K562 (cell line): ENCODE data around the gene GINS2. TPM values are rescaled to one million over a fixed set of nuclear protein-coding genes. Genes with fewer than 3 reads are reported as not detected.

Experiments
- FOXJ3 ChIP-seq: sonication (generic); formaldehyde crosslinking; IDR thresholded peaks from 2 replicates; pipeline ENCODE4 v1.4.0; 2020; ENCODE audit warnings: mild to moderate bottlenecking, missing genetic modification reagents
- GABPB2 ChIP-seq: fragments of 250-450 bp; sonication (Bioruptor Pico); conservative IDR thresholded peaks from 2 replicates; pipeline ENCODE4 v1.5.1; 2021; ENCODE audit warnings: mild to moderate bottlenecking
- PTTG1 ChIP-seq: fragments of 450-650 bp; IDR thresholded peaks from 2 replicates; pipeline ENCODE4 v1.6.1; 2016; ENCODE audit warnings: low read depth, mild to moderate bottlenecking, missing genetic modification characterization, missing compliant biosample characterization
- RBM14 ChIP-seq: fragments of 200-400 bp; formaldehyde crosslinking; IDR thresholded peaks from 2 replicates; pipeline ENCODE4 v1.6.1; 2018; ENCODE audit warnings: low read depth, mild to moderate bottlenecking, low read length, moderate library complexity, borderline replicate concordance; ENCODE audit not compliant: insufficient read depth
- SIX5 ChIP-seq, 2 experiments: IDR thresholded peaks; 2 replicates each; pipeline ENCODE4 v1.6.1; 2011; ENCODE audit warnings: low read length in 2 of 2, borderline replicate concordance in 1 of 2, low read depth in 1 of 2, mild to moderate bottlenecking in 1 of 2, moderate library complexity in 1 of 2; ENCODE audit not compliant: insufficient read depth in 1 of 2
- TCF7 ChIP-seq: sonication (generic); IDR thresholded peaks from 2 replicates; pipeline ENCODE4 v1.6.1; 2016; ENCODE audit warnings: antibody characterized with exemption, borderline replicate concordance
- THRB ChIP-seq: fragments of 450-650 bp; formaldehyde crosslinking; conservative IDR thresholded peaks from 2 replicates; pipeline ENCODE4 v1.4.0; 2022; ENCODE audit warnings: mild to moderate bottlenecking, missing genetic modification characterization
- TSHZ1 ChIP-seq: fragments of 250-450 bp; sonication (Bioruptor Pico); IDR thresholded peaks from 2 replicates; pipeline ENCODE4 v1.4.0; 2020; ENCODE audit warnings: mild to moderate bottlenecking, moderate library complexity
- XRCC3 ChIP-seq: fragments of 450-650 bp; IDR thresholded peaks from 2 replicates; pipeline ENCODE4 v1.6.1; 2017; ENCODE audit warnings: mild to moderate bottlenecking, moderate library complexity
- XRCC5 ChIP-seq: fragments of 200-400 bp; formaldehyde crosslinking; IDR thresholded peaks from 2 replicates; pipeline ENCODE4 v1.6.1; 2017; ENCODE audit warnings: low read depth, mild to moderate bottlenecking, low read length
- ZBED1 ChIP-seq: IDR thresholded peaks from 2 replicates; pipeline ENCODE4 v1.6.1; 2014
- ZNF253 ChIP-seq: fragments of 250-450 bp; sonication (Bioruptor Pico); conservative IDR thresholded peaks from 2 replicates; pipeline ENCODE4 v1.6.1; 2021; ENCODE audit warnings: mild to moderate bottlenecking
- ZNF280B ChIP-seq: fragments of 250-450 bp; sonication (Bioruptor Pico); IDR thresholded peaks from 2 replicates; pipeline ENCODE4 v1.5.1; 2021; ENCODE audit warnings: mild to moderate bottlenecking
- ZNF586 ChIP-seq: fragments of 450-650 bp; formaldehyde crosslinking; conservative IDR thresholded peaks from 2 replicates; pipeline ENCODE4 v1.4.0; 2020; ENCODE audit warnings: mild to moderate bottlenecking, moderate library complexity
- ZNF668 ChIP-seq: fragments of 250-450 bp; sonication (Bioruptor Pico); IDR thresholded peaks from 2 replicates; pipeline ENCODE4 v1.8.0; 2022; ENCODE audit warnings: mild to moderate bottlenecking, inconsistent platforms
- ZNF778 ChIP-seq: fragments of 450-650 bp; formaldehyde crosslinking; IDR thresholded peaks from 2 replicates; pipeline ENCODE4 v1.4.0; 2020; ENCODE audit warnings: mild to moderate bottlenecking, moderate library complexity
- polyA plus RNA-seq, 8 experiments: library from polyadenylated mRNA; depleted of rRNA in 4 of 8; stranded (reverse) in 5 of 8; unstranded in 3 of 8; fragments of >200 nt; fragmentation: Nextera tagmentation in 2 of 8; fragmentation: Illumina TruSeq in 1 of 8; extraction: Ambion mirVana in 2 of 8; extraction: Trizol in 1 of 8; gene quantifications; 2 replicates each; pipeline versions ENCODE4 v1.2.1 to v1.2.3, GENCODE V29; 2011 to 2014; ENCODE audit warnings: inconsistent platforms in 1 of 8, missing spikeins in 1 of 8
- total RNA-seq, 7 experiments: library from RNA; depleted of rRNA in 6 of 7; stranded (reverse); fragments of >200 nt in 6 of 7; fragmentation: Illumina TruSeq in 2 of 7; extraction: Trizol in 2 of 7; gene quantifications; 2 replicates each; pipeline versions ENCODE4 v1.2.1 to v1.2.3, GENCODE V29; 2011 to 2021; ENCODE audit warnings: low replicate concordance in 1 of 7
- TF ChIP-seq, protein P1 (sequence below): fragments of 250-450 bp; sonication (Bioruptor Pico); IDR thresholded peaks from 2 replicates; pipeline ENCODE4 v1.8.0; 2022; ENCODE audit warnings: inconsistent platforms, mild to moderate bottlenecking, moderate library complexity, borderline replicate concordance
- TF ChIP-seq, protein P2 (sequence below): fragments of 450-650 bp; IDR thresholded peaks from 2 replicates; pipeline ENCODE4 v1.6.1; 2016; ENCODE audit warnings: antibody characterized with exemption

The GINS2 gene
- total and polyA plus RNA-seq, 9 of the 15 experiments (the other 6 are each of a cell fraction or from before 2014, with no cell fraction given) = 40.4 to 76.2 (median 44.6) TPM

DNA sequence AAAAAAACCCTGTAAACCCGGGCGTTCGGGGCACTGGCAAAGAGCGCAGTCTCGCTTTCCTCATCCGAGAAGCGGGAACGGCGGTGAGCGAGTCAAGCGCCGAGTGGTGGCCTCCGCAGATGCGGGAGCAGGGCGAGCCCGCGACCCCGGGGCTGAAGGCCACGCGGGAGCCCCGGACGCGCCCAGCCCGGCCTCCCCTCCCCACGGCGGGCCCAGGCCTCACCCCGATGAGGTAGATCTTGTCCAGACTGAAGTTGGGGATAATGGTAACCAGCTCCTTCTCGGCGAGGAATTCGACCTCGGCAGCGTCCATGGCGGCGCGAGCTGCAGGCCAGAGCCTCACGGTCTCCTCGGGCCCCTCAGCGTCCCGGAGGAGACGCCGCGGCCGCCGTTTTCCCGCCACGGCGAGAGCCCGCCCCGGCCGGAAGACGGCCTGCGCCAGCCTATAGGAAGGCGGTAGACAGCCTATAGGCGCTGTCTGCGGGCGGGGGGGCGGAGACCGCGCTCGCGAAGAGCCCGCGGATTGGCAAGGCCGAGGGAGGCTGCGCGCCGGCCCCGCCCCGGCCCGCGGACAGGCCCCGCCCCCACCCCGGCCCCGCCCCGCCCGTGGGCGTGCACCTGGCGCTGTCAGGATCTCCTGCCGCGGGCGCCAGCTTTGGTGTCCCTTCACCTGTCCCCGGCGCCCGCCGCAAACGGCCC is at the start of gene GINS2 (continued):
- no peak for TF ChIP-seq ZNF253 (CRISPR knock-in tag)
- TF ChIP-seq FOXJ3 (CRISPR knock-in tag) = no peak
- TF ChIP-seq, protein P1, sequence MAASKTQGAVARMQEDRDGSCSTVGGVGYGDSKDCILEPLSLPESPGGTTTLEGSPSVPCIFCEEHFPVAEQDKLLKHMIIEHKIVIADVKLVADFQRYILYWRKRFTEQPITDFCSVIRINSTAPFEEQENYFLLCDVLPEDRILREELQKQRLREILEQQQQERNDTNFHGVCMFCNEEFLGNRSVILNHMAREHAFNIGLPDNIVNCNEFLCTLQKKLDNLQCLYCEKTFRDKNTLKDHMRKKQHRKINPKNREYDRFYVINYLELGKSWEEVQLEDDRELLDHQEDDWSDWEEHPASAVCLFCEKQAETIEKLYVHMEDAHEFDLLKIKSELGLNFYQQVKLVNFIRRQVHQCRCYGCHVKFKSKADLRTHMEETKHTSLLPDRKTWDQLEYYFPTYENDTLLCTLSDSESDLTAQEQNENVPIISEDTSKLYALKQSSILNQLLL = no peak
- no peak for TF ChIP-seq RBM14
- TF ChIP-seq ZNF280B (CRISPR knock-in tag) = no peak
- no peak for TF ChIP-seq ZNF668 (CRISPR knock-in tag)
- TF ChIP-seq PTTG1 (tag) = no peak
- no peak for TF ChIP-seq TSHZ1
- TF ChIP-seq GABPB2 (CRISPR knock-in tag) = no peak
- TF ChIP-seq ZNF586 = no peak
- TF ChIP-seq XRCC3 = no peak
- no peak for TF ChIP-seq ZBED1
- no peak for TF ChIP-seq THRB (CRISPR knock-in tag)
- no peak for TF ChIP-seq SIX5 (IDR thresholded peaks at IDR 0.05; ENCODE audit: borderline replicate concordance in 1 of 2, insufficient read depth in 1 of 2, low read depth in 1 of 2, low read length in 2 of 2)
- no peak for TF ChIP-seq TCF7
- no peak for TF ChIP-seq ZNF778
- TF ChIP-seq, protein P2, sequence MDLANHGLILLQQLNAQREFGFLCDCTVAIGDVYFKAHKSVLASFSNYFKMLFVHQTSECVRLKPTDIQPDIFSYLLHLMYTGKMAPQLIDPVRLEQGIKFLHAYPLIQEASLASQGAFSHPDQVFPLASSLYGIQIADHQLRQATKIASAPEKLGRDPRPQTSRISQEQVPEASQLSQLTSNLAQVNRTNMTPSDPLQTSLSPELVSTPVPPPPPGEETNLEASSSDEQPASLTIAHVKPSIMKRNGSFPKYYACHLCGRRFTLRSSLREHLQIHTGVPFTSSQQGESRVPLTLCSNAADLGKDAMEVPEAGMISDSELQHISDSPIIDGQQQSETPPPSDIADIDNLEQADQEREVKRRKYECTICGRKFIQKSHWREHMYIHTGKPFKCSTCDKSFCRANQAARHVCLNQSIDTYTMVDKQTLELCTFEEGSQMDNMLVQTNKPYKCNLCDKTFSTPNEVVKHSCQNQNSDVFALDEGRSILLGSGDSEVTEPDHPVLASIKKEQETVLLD = 0 out of 2 replicates have a peak, but pooled peaks have one; percentile 5
- no peak for TF ChIP-seq XRCC5
